ENCODE results near the gene TARS3. TPM values are rescaled to one million over a fixed set of nuclear protein-coding genes. Genes with fewer than 3 reads are reported as not detected.

TARS3 gene
- total and polyA plus RNA-seq, 12 donors: 8.1 to 42.5 (median 33.8) TPM

DNA sequence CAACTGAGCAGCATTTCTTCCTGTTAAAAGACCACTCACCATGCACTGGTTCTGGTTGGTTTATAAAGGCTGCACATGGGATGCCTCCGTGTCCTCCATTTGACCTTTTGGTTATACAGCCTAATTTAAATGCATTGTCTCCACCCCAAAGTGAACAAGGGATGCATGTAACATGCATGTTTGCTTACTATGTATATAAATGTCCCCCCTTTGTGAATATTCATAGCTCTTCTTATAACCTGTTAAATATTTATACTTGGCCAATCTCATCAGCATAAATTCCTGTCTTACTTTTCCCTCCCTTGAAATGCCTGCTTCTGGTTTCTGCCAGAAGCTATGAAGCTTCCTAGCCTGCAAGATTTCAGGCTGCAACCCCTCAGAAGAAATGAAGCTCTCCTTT, 27.4 kb downstream of the TARS3 start:
- intact Hi-C loops (cut with DNase I): no loop called here
- Histone ChIP-seq H3K4me1 (no peaks in the 10 kb centered on the region), H3K4me3 (no peak overlapping the region), H3K27ac (no peak overlapping the region), H3K9me3 (no peaks in the 10 kb centered on the region), H3K36me3 (peaks cover 0 to 98% (median 41%) of the 10 kb centered on the region in 9 donors), H3K27me3 (no peaks in the 10 kb centered on the region)
- TF ChIP-seq, protein P1, sequence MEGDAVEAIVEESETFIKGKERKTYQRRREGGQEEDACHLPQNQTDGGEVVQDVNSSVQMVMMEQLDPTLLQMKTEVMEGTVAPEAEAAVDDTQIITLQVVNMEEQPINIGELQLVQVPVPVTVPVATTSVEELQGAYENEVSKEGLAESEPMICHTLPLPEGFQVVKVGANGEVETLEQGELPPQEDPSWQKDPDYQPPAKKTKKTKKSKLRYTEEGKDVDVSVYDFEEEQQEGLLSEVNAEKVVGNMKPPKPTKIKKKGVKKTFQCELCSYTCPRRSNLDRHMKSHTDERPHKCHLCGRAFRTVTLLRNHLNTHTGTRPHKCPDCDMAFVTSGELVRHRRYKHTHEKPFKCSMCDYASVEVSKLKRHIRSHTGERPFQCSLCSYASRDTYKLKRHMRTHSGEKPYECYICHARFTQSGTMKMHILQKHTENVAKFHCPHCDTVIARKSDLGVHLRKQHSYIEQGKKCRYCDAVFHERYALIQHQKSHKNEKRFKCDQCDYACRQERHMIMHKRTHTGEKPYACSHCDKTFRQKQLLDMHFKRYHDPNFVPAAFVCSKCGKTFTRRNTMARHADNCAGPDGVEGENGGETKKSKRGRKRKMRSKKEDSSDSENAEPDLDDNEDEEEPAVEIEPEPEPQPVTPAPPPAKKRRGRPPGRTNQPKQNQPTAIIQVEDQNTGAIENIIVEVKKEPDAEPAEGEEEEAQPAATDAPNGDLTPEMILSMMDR (IDR thresholded peaks at IDR 0.05): no peak
- DNase-seq (no peak), ATAC-seq (no peak)
- 95 to 98% methylated on average over 1 of the region's 1 CpG for WGBS, 2 donors

DNA sequence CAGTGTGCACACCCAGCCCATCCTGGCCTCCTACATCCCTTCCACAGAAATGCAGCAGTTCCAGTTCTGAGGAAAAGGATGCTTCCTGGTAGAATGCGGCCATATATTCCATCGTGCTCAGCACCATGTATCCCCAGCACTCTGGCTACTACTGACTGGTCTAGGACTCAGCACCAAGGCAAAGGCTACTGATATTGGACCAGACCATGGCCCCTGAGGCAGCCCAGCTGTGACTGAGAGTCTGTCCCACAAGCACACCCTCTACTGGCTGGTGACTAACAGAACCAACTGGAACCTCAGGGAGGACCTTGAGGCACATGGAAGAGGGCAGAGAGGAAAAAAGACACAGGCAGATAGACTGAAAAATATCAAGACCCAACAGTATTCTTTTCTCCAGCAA, 30.0 kb downstream of the TARS3 start:
- H3K36me3 ChIP-seq: peaks cover 0 to 97% (median 26%) of the 10 kb centered on the region in 9 donors
- no peak overlapping the region for H3K27ac ChIP-seq
- H3K27me3 ChIP-seq: no peaks in the 10 kb centered on the region
- ATAC-seq (no peak), DNase-seq (no peak)
- H3K4me3 ChIP-seq: no peak overlapping the region
- intact Hi-C loops (cut with DNase I): no loop called here
- no peaks in the 10 kb centered on the region for H3K9me3 ChIP-seq
- TF ChIP-seq, protein P1 (IDR thresholded peaks at IDR 0.05): no peak
- 94 to 95% methylated on average over 2 of the region's 2 CpGs for WGBS, 2 donors
- H3K4me1 ChIP-seq: no peaks in the 10 kb centered on the region

DNA sequence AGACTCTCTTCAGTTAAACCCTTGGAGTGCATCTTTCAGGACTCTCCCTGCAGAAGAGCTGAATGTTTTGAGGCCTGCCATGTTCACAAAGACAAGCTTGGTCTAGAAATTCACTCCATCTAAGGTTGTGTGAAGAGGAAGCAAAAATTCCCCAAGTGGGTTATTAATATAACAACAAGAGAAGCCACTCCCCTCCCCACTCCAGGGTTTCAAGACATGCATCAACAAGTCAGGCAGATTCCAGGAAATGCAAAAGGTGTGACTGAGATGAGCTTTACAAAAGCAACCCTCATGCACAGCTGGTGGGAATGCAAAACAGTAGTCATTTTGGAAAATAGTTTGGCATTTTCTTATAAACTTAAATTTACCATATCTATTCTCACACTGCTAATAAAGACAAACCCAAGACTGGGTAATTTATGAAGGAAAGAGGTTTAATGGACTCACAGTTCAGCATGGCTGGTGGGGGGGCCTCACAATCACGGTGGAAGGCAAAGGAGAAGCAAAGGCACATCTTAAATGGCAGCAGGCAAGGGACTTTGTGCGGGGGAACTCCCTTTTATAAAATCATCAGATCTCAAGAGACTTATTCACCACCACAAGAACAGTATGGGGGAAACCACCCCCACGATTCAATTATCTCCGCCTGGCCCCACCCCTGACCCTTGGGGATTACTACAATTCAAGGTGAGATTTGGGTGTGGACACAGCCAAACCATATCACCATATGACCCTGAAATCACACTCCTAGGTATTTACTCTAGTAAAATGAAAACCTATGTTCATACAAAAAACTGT, 31.3 kb downstream of the TARS3 start:
- H3K27me3 ChIP-seq: no peaks in the 10 kb centered on the region
- ATAC-seq: no peak
- 91 to 95% methylated on average over 4 of the region's 4 CpGs for WGBS, 2 donors
- H3K4me3 ChIP-seq: no peak overlapping the region
- no peak for DNase-seq
- TF ChIP-seq, protein P1 (IDR thresholded peaks at IDR 0.05): no peak
- H3K9me3 ChIP-seq: no peaks in the 10 kb centered on the region
- H3K36me3 ChIP-seq: peaks cover 0 to 96% (median 18%) of the 10 kb centered on the region in 9 donors
- H3K4me1 ChIP-seq: no peaks in the 10 kb centered on the region
- no peak overlapping the region for H3K27ac ChIP-seq
- intact Hi-C loops (cut with DNase I): no loop called here

DNA sequence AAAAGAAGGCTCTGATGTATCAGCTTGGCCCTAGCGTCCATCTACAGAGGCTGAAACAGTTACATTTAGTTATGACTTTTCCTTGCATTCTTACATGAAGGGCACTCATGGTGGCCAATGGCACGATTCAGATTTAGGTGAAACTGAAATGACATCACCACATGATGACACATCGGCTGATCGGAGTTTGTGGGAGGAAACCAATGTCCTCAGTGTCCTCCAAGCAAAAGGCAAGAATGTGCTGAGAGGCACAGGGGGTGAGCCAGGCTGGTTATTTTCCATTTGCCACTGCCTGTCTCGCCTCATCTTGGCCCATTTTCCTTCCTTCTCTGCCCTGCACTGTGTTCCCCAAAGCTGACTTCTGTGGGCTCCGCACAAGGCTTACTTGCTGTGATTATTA, 34.4 kb downstream of the TARS3 start:
- intact Hi-C loops (cut with DNase I): no loop called here
- Histone ChIP-seq H3K9me3 (no peaks in the 10 kb centered on the region), H3K27me3 (no peaks in the 10 kb centered on the region), H3K36me3 (peaks cover 0 to 95% (median 7%) of the 10 kb centered on the region in 9 donors), H3K4me3 (no peak overlapping the region), H3K27ac (no peak overlapping the region), H3K4me1 (peaks cover 0 to 7% (median 0%) of the 10 kb centered on the region in 9 donors)
- 87 to 88% methylated on average over 6 of the region's 6 CpGs for WGBS, 2 donors
- DNase-seq (no peak), ATAC-seq (no peak)
- TF ChIP-seq, protein P1 (IDR thresholded peaks at IDR 0.05): no peak
